CD4-positive, alpha-beta T cell (primary cell): ENCODE results near the gene PHLDA2. TPM values are rescaled to one million over a fixed set of nuclear protein-coding genes. Genes with fewer than 3 reads are reported as not detected.

ENCODE experiments used
- ATAC-seq: fragments of 200-7000 bp; cut with Tn5 transposase; one replicate; pipeline ENCODE4 v1.10.0; 2022; ENCODE audit warnings: mild to moderate bottlenecking; ENCODE audit not compliant: poor library complexity
- CTCF ChIA-PET: fragments of 350-600 bp; sonication (Branson Sonifier 250); formaldehyde crosslinking; loops from one replicate; lab custom pipeline; 2021; ENCODE audit warnings: antibody characterized with exemption, inconsistent platforms; lab: Charles Lee
- POLR2A ChIA-PET: fragments of 350-600 bp; sonication (Branson Sonifier 250); formaldehyde crosslinking; loops from one replicate; lab custom pipeline; 2021; ENCODE audit warnings: antibody characterized with exemption, inconsistent platforms; lab: Charles Lee
- DNase-seq, 14 experiments: peaks; one replicate each; pipeline ENCODE4 v3.0.0-alpha.2; 2013 to 2020; ENCODE audit warnings: mixed read lengths in 2 of 14
- H3K27ac ChIP-seq, 2 donors: one replicate each; pipeline versions ENCODE4 v1.5.1 to v1.7.0; 2013; ENCODE audit warnings: low read length in 2 of 2, low read depth in 1 of 2, mild to moderate bottlenecking in 1 of 2
- H3K27me3 ChIP-seq, 2 experiments: 1 replicate in 1 of 2; 2 replicates in 1 of 2; pipeline versions ENCODE4 v1.6.1 to v1.7.0; 2013; ENCODE audit warnings: low read length in 2 of 2, control low read depth in 1 of 2, mild to moderate bottlenecking in 1 of 2, moderate library complexity in 1 of 2; ENCODE audit not compliant: insufficient read depth in 2 of 2, control insufficient read depth in 1 of 2
- H3K36me3 ChIP-seq: one replicate; pipeline ENCODE4 v1.6.1; 2013; ENCODE audit warnings: low read length, control low read depth; ENCODE audit not compliant: insufficient read depth
- H3K4me1 ChIP-seq: one replicate; pipeline ENCODE4 v1.6.1; 2013; ENCODE audit warnings: low read length, control low read depth; ENCODE audit not compliant: insufficient read depth
- H3K4me3 ChIP-seq: one replicate; pipeline ENCODE4 v1.5.1; 2013; ENCODE audit warnings: mild to moderate bottlenecking, low read length, moderate library complexity
- H3K9me3 ChIP-seq, 2 experiments: 1 replicate in 1 of 2; 2 replicates in 1 of 2; pipeline versions ENCODE4 v1.6.1 to v1.7.0; 2013; ENCODE audit warnings: low read length in 2 of 2, mild to moderate bottlenecking in 2 of 2, control low read depth in 1 of 2, moderate library complexity in 1 of 2; ENCODE audit not compliant: control insufficient read depth in 1 of 2, insufficient read depth in 1 of 2
- H3K27ac Mint-ChIP-seq: one replicate; pipeline ENCODE4 v1.8.0; 2020; ENCODE audit warnings: mixed read lengths
- H3K27me3 Mint-ChIP-seq: one replicate; pipeline ENCODE4 v1.8.0; 2021; ENCODE audit warnings: mixed read lengths
- H3K36me3 Mint-ChIP-seq: one replicate; pipeline ENCODE4 v1.8.0; 2021; ENCODE audit warnings: low read depth, mixed read lengths
- H3K4me1 Mint-ChIP-seq: one replicate; pipeline ENCODE4 v1.8.0; 2021; ENCODE audit warnings: low read depth, mixed read lengths
- H3K4me3 Mint-ChIP-seq: one replicate; pipeline ENCODE4 v1.8.0; 2020; ENCODE audit warnings: mild to moderate bottlenecking, mixed read lengths
- H3K9me3 Mint-ChIP-seq: one replicate; pipeline ENCODE4 v1.8.0; 2020; ENCODE audit warnings: mixed read lengths
- intact Hi-C, 2 experiments: fragments of 100-400 bp; cut with DNase I in 1 of 2; cut with micrococcal nuclease in 1 of 2; formaldehyde crosslinking; loops; one replicate each; pipeline versions ENCODE4 v1.15.1 to v1.9.0; 2023 to 2025; cut with DNase I, micrococcal nuclease
- total RNA-seq, 174 experiments: library from RNA in 2 of 174; stranded (reverse) in 2 of 174; gene quantifications; one replicate each; pipeline ENCODE4 v1.2.3 and lab custom pipeline; 2021 to 2026
- TF ChIP-seq, protein P1 (sequence below): fragments of 200-600 bp; IDR thresholded peaks from one replicate; pipeline ENCODE4 v1.8.0; 2022; ENCODE audit warnings: antibody characterized with exemption, mild to moderate bottlenecking

The PHLDA2 gene
- total RNA-seq, 2 experiments from 2014 or later = 1.1 to 1.3 TPM

DNA sequence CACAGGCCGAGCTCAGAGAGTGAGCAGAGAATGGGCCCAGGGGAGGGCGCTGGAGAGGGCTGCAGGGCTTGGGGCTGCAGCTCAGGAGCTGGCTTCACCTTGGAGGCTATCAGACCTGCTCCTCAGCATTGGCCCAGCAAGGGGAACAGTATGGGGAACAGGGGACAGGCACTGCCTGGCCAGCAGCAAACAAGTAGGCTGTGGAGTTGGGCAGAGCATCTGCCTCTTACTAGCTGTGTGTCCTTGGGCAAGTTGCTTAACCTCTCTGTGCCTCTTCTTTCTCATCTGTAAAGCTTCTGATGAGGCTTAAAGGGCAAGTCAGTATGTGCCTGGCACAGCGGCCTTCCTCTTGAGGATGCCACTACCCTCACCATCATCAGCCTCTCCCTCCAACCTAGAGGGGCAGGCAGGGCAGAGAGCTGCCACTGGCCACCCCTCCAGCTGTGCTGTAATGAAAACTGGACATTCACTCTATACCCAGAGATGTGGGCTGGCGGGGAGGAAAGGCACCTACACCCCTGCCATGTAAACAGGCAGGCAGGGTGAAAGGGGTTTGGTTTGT, 36.2 kb downstream of the PHLDA2 start:
- POLR2A ChIA-PET = interaction anchor here (1.0 to 3.9 kb wide), 6 partner anchors 9 to 493 kb away, joined by 3 to 20 read pairs (median 7); partner anchors contain the start of genes PHLDA2 and TSSC4
- peak overlapping the region; percentile 82 for H3K4me3 Mint-ChIP-seq
- H3K27me3 ChIP-seq = no peaks in the 10 kb centered on the region
- H3K27me3 Mint-ChIP-seq = no peaks in the 10 kb centered on the region
- H3K27ac Mint-ChIP-seq = peak overlapping the region; percentile 68
- CTCF ChIA-PET = interaction anchor here (0.6 to 9.0 kb wide), 12 partner anchors 10 to 449 kb away, joined by 3 to 158 read pairs (median 4); partner anchors contain the start of genes CARS1 and PHLDA2
- peaks cover 29% of the 10 kb centered on the region for H3K4me1 Mint-ChIP-seq
- DNase-seq (peak in 10 of 14 experiments; percentile 19 to 73 (median 48)), ATAC-seq (peak; percentile 38)
- H3K4me3 ChIP-seq = peak overlapping the region; percentile 49
- TF ChIP-seq, protein P1, sequence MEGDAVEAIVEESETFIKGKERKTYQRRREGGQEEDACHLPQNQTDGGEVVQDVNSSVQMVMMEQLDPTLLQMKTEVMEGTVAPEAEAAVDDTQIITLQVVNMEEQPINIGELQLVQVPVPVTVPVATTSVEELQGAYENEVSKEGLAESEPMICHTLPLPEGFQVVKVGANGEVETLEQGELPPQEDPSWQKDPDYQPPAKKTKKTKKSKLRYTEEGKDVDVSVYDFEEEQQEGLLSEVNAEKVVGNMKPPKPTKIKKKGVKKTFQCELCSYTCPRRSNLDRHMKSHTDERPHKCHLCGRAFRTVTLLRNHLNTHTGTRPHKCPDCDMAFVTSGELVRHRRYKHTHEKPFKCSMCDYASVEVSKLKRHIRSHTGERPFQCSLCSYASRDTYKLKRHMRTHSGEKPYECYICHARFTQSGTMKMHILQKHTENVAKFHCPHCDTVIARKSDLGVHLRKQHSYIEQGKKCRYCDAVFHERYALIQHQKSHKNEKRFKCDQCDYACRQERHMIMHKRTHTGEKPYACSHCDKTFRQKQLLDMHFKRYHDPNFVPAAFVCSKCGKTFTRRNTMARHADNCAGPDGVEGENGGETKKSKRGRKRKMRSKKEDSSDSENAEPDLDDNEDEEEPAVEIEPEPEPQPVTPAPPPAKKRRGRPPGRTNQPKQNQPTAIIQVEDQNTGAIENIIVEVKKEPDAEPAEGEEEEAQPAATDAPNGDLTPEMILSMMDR = no peak
- H3K9me3 Mint-ChIP-seq = no peaks in the 10 kb centered on the region
- intact Hi-C loops = loop anchor here (1.0 to 10.0 kb wide), 6 partner anchors 196 to 1128 kb away; partner anchors contain the start of genes CTSD (in 1 of the 2) and KCNQ1OT1 (in 1 of the 2)
- no peaks in the 10 kb centered on the region for H3K9me3 ChIP-seq
- H3K36me3 ChIP-seq = no peaks in the 10 kb centered on the region
- H3K27ac ChIP-seq = peak overlapping the region; percentile 47 to 68
- H3K4me1 ChIP-seq = peaks cover 47% of the 10 kb centered on the region
- H3K36me3 Mint-ChIP-seq = no peaks in the 10 kb centered on the region

DNA sequence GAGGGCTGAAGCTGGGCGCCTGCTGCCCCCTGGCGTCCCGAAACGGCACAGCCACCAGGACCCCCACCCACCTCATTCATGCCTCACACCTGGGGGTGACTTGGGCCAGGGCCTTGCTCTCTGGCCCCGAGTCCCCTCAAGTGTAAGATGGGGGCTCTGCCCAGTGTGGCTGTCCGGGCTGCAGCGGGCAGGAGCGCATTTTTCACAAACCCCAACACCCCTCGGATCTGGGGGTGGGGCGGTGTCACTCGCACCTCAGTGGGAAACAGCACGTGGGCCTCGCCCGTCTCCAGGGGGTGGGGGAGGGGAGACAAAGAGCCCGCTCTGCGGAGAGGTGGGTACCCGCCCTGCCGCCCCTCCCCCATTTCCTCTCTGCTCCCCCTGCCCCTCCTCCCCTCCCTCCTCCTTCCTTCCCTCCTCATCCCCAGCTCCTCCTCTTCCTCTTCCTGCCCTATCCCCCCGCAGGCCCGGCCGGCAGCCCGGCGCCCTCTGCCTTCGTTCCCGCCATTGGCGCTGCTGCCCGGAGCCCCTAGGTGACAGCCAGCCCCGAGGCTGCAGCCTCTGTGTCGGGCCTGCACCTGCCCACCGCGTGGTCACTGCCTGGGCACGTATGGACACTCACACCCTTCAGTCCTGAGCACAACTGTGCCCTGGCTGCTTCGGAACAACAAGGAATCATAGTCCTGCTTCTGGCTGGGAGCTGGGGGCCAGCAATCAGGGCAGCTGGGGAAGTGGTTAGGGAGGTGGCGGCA, 36.8 kb downstream of the PHLDA2 start:
- Mint-ChIP-seq H3K4me3 (peak overlapping the region; percentile 82), H3K4me1 (peaks cover 30% of the 10 kb centered on the region), H3K9me3 (no peaks in the 10 kb centered on the region), H3K36me3 (no peaks in the 10 kb centered on the region), H3K27me3 (no peaks in the 10 kb centered on the region), H3K27ac (peak overlapping the region; percentile 68)
- TF ChIP-seq, protein P1 = peak; percentile 86
- H3K27me3 ChIP-seq = no peaks in the 10 kb centered on the region
- H3K4me1 ChIP-seq = peaks cover 47% of the 10 kb centered on the region
- peak; percentile 69 for ATAC-seq
- intact Hi-C loops = loop anchor here (1.0 to 10.0 kb wide), 6 partner anchors 195 to 1128 kb away; partner anchors contain the start of genes CTSD (in 1 of the 2) and KCNQ1OT1 (in 1 of the 2)
- peak overlapping the region; percentile 53 to 68 for H3K27ac ChIP-seq
- ChIA-PET CTCF (interaction anchor here (0.6 to 9.0 kb wide), 15 partner anchors 9 to 471 kb away, joined by 3 to 158 read pairs (median 4); partner anchors contain the start of genes CARS1 and PHLDA2), POLR2A (interaction anchor here (1.0 to 3.9 kb wide), 6 partner anchors 9 to 492 kb away, joined by 3 to 20 read pairs (median 7); partner anchors contain the start of genes PHLDA2 and TSSC4)
- H3K36me3 ChIP-seq = no peaks in the 10 kb centered on the region
- H3K4me3 ChIP-seq = peak overlapping the region; percentile 49
- H3K9me3 ChIP-seq = no peaks in the 10 kb centered on the region
- peak; percentile 42 to 84 (median 64) for DNase-seq
